8988T (cell line): ENCODE results near the gene RNF150.

ENCODE experiments used
- DNase-seq: peaks from one replicate; pipeline ENCODE4 v3.0.0; 2011

The RNF150 gene

GRCh38 chr4:140903522-140904475 lies 229.5 kb downstream of the RNF150 start:
- no peak for DNase-seq

- DNase-seq: no peak
Observed at GRCh38 chr4:140901736-140902336, 231.4 kb downstream of the RNF150 start.

GRCh38 chr4:140893939-140894338 lies 239.3 kb downstream of the RNF150 start:
- DNase-seq: no peak

GRCh38 chr4:140888054-140888453 lies 245.2 kb downstream of the RNF150 start:
- no peak for DNase-seq

GRCh38 chr4:140887467-140887866 lies 245.8 kb downstream of the RNF150 start:
- DNase-seq: no peak

GRCh38 chr4:140884431-140885058 lies 248.7 kb downstream of the RNF150 start:
- peak; percentile 10 for DNase-seq

- DNase-seq: no peak
Observed at GRCh38 chr4:140877781-140878180, 255.5 kb downstream of the RNF150 start.

GRCh38 chr4:140876615-140877364 lies 256.5 kb downstream of the RNF150 start:
- DNase-seq: no peak

- no peak for DNase-seq
Observed at GRCh38 chr4:140875746-140876452, 257.4 kb downstream of the RNF150 start.

- no peak for DNase-seq
Observed at GRCh38 chr4:140874056-140874455, 259.2 kb downstream of the RNF150 start.

- DNase-seq: no peak
Observed at GRCh38 chr4:140871368-140871767, 261.9 kb downstream of the RNF150 start.

- DNase-seq: no peak
Observed at GRCh38 chr4:140870427-140870826, 262.8 kb downstream of the RNF150 start.

GRCh38 chr4:140869446-140869845 lies 263.8 kb downstream of the RNF150 start:
- DNase-seq: no peak

GRCh38 chr4:140867356-140867755 lies 265.9 kb downstream of the RNF150 start:
- DNase-seq: no peak

- DNase-seq: no peak
Observed at GRCh38 chr4:140866492-140867005, 266.7 kb downstream of the RNF150 start.

GRCh38 chr4:140865253-140866217 lies 267.7 kb downstream of the RNF150 start:
- DNase-seq: no peak

- no peak for DNase-seq
Observed at GRCh38 chr4:140863197-140863596, 270.1 kb downstream of the RNF150 start.

GRCh38 chr4:140862177-140862442 lies 271.2 kb downstream of the RNF150 start:
- DNase-seq: no peak

- no peak for DNase-seq
Observed at GRCh38 chr4:140861359-140862176, 271.7 kb downstream of the RNF150 start.

- DNase-seq: no peak
Observed at GRCh38 chr4:140858897-140859296, 274.4 kb downstream of the RNF150 start.
